Measurements from ENCODE around the gene USP14.

- TF ChIP-seq CTCF (IDR thresholded peaks at IDR 0.05) (no peak), POLR2A (IDR thresholded peaks at IDR 0.05) (no peak)
Measured at GRCh38 chr18:228586-228985, 70.2 kb downstream of the USP14 start.
